COLO668 (cell line): ENCODE results near the gene SOX3.

Experiments
- DNase-seq: peaks from one replicate; lab custom pipeline; 2025; ENCODE audit not compliant: unreplicated experiment; lab: John Stamatoyannopoulos, UW

The SOX3 gene

GRCh38 chrX:140500441-140500840 lies 4.4 kb downstream of the SOX3 start:
- no peak for DNase-seq

- no peak for DNase-seq
Measured at GRCh38 chrX:140495739-140496138, 9.1 kb downstream of the SOX3 start.

GRCh38 chrX:140492066-140492994 lies 12.5 kb downstream of the SOX3 start:
- no peak for DNase-seq

GRCh38 chrX:140480765-140481164 lies 24.1 kb downstream of the SOX3 start:
- DNase-seq: no peak

- DNase-seq: no peak
Measured at GRCh38 chrX:140477987-140478386, 26.9 kb downstream of the SOX3 start.

GRCh38 chrX:140475025-140475424 lies 29.8 kb downstream of the SOX3 start:
- no peak for DNase-seq

GRCh38 chrX:140467211-140467610 lies 37.7 kb downstream of the SOX3 start:
- DNase-seq: no peak
